SU-DHL-6 (cell line): ENCODE measurements around the gene PTCH1.

Experiments
- CTCF ChIP-seq: fragments of 200-600 bp; sonication (generic); IDR thresholded peaks from one replicate; pipeline ENCODE4 v1.5.1; 2017; ENCODE audit warnings: antibody characterized with exemption, mild to moderate bottlenecking, low read length, moderate library complexity; ENCODE audit not compliant: insufficient read depth, poor library complexity, severe bottlenecking
- EZH2phosphoT487 ChIP-seq: fragments of 200-600 bp; sonication (generic), shearing (Covaris generic); conservative IDR thresholded peaks from 2 replicates; pipeline ENCODE4 v1.6.1; 2018; ENCODE audit warnings: mild to moderate bottlenecking, antibody characterized with exemption, low read length, moderate library complexity, mixed read lengths

- TF ChIP-seq CTCF (no peak), EZH2phosphoT487 (no peak)
Observed at GRCh38 chr9:95565982-95566381, 49.2 kb upstream of the PTCH1 start.
